ENCODE measurements around the gene KRTAP10-2. TPM values are rescaled to one million over a fixed set of nuclear protein-coding genes. Genes with fewer than 3 reads are reported as not detected.
"Not testable (repeated sequence)": the region's sequence is repeated elsewhere in the genome, so short reads cannot be mapped to it uniquely, and the experiment has no call there.

Gene KRTAP10-2
- total RNA-seq (2014; rRNA removed; shearing (Covaris generic)), result not detected in 2 replicates
- not detected in 2 replicates for polyA plus RNA-seq (2014; cell fraction: nucleus; rRNA removed)

- no peak for DNase-seq (ENCODE audit: extremely low read depth, low read depth)
Measured at GRCh38 chr21:44551340-44551961, at the start of gene KRTAP10-2. KRTAP10-2 (minus strand) TSS chr21:44551505; CDS start chr21:44551458, 47 bp downstream.

DNA sequence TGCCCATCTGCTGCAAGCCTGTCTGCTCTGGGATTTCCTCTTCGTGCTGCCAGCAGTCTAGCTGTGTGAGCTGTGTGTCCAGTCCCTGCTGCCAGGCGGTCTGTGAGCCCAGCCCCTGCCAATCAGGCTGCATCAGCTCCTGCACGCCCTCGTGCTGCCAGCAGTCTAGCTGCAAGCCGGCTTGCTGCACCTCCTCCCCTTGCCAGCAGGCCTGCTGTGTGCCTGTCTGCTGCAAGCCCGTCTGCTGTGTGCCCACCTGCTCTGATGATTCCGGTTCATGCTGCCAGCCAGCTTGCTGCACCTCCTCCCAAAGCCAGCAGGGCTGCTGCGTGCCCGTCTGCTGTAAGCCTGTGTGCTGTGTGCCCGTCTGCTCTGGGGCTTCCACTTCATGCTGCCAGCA is 49.8 kb upstream of the KRTAP10-2 start:
- not testable (repeated sequence) for DNase-seq (ENCODE audit: extremely low read depth, low read depth)

DNA sequence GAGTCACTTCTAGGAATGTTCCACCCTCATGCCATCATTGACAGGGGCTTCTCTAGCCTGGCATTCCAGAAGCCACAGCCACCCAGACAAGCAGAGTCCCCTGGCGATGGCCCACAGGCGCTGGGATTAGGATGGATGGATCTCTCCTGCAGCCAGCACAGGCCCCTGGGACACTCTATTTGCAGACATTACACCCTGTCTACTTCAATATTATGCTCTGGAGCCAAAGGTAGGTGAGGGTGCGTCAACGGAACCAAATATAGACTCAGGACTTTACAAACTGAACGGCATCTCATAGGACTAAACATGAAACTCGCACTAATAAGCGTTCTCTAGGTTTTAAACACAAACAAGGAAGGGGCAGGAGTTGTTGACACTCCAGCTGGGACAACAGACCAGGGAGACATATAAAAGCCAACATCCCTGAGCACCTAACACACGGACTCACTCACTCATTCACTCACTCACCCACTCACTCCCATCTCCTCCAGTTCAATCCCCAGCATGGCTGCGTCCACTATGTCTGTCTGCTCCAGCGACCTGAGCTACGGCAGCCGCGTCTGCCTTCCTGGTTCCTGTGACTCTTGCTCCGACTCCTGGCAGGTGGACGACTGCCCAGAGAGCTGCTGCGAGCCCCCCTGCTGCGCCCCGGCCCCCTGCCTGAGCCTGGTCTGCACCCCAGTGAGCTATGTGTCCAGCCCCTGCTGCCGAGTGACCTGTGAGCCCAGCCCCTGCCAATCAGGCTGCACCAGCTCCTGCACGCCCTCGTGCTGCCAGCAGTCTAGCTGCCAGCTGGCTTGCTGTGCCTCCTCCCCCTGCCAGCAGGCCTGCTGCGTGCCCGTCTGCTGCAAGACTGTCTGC is 49.0 kb upstream of the KRTAP10-2 start, which contains the start of gene KRTAP10-7:
Gene KRTAP10-7 (plus strand): TSS at position 480 of the 861 bp plus-strand sequence. CDS start 25 bp downstream, at position 505.
- DNase-seq (ENCODE audit: extremely low read depth, low read depth), result not testable (repeated sequence)

DNA sequence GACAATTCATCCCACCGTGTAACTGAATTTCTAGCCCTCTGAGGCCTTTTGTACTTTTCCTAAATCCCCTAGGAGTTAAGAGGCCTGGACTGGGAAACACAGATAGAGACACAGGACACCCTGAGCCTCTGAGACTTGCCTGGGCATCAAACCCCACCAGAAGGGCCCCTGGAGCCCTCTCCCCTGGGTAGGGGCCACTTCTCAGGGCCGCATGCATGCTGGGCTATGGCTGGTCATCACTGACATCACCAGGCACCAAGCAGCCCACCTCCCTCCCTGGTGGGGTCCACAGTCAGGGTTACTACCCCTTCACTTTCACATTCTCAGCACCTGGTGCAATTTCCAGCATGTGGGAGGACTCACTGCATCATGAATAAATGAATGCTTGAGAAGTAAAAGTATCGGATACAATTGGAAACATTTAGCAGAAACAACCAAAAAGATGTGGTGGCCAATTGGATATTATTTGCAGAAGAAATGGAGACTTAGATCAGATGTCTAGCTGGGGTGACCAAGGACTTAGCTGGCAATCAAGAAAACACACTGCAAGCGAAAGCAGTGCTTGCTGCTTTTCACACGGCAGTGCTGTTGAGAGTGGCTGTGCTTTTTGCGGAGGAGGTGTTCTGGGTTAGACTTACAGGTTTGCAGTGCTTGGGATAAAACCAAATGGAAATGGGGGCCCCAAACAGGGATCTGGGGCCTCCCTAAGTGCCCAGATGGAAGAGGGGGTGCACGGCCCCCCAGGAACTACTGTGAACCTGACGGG is 48.1 kb upstream of the KRTAP10-2 start:
- DNase-seq (ENCODE audit: extremely low read depth, low read depth), result no peak

DNA sequence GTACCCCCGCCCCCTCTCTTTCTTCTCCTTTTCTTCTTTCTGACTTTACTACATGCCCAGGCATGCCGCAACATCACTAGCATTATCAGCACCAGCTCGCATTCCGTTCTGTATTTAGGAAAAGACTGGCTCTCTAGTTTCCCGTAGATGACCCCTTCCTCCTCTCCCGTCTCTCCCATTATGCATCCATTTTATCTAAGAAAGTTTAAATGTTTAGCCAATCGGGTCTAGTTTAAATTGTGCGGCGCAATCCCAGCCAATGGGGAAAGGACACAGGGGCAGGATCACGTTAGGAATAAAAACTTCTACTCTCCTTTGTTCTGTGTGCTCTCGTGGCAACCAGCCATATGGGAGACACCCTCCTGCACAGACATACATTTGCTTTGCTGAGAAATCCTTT is 46.8 kb upstream of the KRTAP10-2 start:
- no peak for DNase-seq (ENCODE audit: extremely low read depth, low read depth)

DNA sequence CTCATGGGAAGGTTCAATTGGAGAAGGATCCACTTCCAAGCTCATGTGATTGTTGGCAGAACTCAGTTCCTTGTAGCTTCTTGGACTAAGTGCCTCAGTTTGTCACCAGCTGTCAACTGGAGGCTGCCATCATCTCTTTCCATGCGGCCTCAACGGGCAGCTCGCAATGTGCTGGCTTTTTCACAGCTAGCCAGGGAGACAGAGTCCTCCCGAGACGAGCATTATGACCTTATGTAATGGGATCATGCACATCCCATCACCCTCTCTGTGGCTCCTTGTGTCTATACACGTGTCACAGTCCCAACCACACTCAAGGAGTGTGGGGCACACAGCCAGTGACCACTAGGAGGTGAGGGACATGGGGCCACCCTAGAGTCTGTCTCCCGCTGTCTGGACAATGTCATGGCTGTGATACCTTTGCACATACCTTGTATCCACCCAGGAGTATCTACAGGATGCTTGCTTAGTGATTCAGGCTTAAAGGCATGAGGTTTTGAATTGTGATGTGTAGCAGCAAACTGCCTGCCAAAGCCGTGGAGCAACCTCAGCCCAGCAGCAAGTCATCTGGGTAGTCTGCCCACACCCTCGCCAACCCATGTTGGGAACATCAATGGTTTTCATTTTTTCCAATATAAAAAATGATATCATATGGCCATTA is 44.9 kb upstream of the KRTAP10-2 start:
- no peak for DNase-seq (ENCODE audit: extremely low read depth, low read depth)

- DNase-seq (ENCODE audit: extremely low read depth, low read depth), result no peak
Measured at GRCh38 chr21:44595524-44595923, 44.2 kb upstream of the KRTAP10-2 start.

- DNase-seq (ENCODE audit: extremely low read depth, low read depth), result no peak
Measured at GRCh38 chr21:44594406-44594916, 43.2 kb upstream of the KRTAP10-2 start.

GRCh38 chr21:44593598-44594405 is 42.5 kb upstream of the KRTAP10-2 start:
- DNase-seq (ENCODE audit: extremely low read depth, low read depth), result no peak

GRCh38 chr21:44592446-44593311 is 41.4 kb upstream of the KRTAP10-2 start, which contains the start of gene KRTAP10-6:
KRTAP10-6 (minus strand) TSS chr21:44592505; CDS start chr21:44592484, 21 bp downstream.
- no peak for DNase-seq (ENCODE audit: extremely low read depth, low read depth)

DNA sequence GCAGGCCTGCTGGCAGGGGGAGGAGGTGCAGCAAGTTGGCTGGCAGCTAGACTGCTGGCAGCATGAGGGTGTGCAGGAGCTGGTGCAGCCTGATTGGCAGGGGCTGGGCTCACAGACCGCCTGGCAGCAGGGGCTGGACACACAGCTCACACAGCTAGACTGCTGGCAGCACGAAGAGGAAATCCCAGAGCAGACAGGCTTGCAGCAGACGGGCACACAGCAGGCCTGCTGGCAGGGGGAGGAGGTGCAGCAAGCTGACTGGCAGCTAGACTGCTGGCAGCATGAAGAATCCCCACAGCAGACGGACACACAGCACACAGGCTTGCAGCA is 40.5 kb upstream of the KRTAP10-2 start:
- DNase-seq (ENCODE audit: extremely low read depth, low read depth), result not testable (repeated sequence)

DNA sequence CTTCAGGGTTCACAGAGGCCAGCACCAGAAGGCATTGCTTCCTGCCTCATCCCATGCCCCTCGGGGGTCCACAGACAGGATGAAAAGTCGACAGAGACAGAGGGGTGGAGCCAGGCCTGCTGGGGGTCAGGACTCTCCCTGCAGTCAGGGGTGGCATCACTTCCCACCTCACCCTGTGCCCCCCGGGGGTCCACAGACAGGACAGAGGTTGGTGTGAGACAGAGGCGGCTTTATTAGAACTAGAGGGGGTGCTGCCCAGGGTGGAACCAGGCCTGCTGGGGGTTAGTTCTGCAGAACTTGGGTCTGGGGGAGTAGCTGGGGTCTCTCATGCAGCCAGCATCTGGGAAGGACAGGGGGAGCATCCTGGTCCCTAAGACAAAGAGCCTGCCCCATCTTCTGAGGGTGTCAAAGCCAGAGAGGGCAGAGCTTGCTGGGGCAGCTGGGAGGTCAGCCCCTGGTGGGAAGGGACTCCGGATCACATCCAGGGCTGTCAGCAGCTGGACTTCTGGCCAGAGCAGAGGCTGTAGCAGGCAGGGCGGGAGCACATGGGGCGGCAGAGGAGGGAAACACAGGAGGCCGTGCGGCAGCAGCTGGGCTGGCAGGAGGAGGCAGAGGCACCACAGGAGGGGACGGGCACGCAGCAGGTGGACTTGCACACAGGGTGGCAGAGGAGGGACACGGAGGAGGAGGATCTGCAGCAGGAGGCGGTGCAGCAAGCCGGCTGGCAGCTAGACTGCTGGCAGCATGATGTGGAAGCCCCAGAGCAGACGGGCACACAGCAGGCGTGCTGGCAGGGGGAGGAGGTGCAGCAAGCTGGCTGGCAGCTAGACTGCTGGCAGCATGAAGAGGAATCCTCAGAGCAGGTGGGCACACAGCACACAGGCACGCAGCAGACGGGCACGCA is 39.8 kb upstream of the KRTAP10-2 start:
- DNase-seq (ENCODE audit: extremely low read depth, low read depth), result not testable (repeated sequence)

- no peak for DNase-seq (ENCODE audit: extremely low read depth, low read depth)
Measured at GRCh38 chr21:44590311-44590721, 39.0 kb upstream of the KRTAP10-2 start.

- DNase-seq (ENCODE audit: extremely low read depth, low read depth), result no peak
Measured at GRCh38 chr21:44589586-44590305, 38.4 kb upstream of the KRTAP10-2 start.

- no peak for DNase-seq (ENCODE audit: extremely low read depth, low read depth)
Measured at GRCh38 chr21:44589094-44589493, 37.8 kb upstream of the KRTAP10-2 start.

- no peak for DNase-seq (ENCODE audit: extremely low read depth, low read depth)
Measured at GRCh38 chr21:44585892-44586291, 34.6 kb upstream of the KRTAP10-2 start.

- DNase-seq (ENCODE audit: extremely low read depth, low read depth), result no peak
Measured at GRCh38 chr21:44583800-44584147, 32.5 kb upstream of the KRTAP10-2 start.
